GM19463 (cell line): Measurements from ENCODE around the gene AMELX.

Experiments used
- ATAC-seq: cut with Tn5 transposase; IDR thresholded peaks from one replicate; pipeline ENCODE4 v1.9.1; 2021; ENCODE audit warnings: mild to moderate bottlenecking, moderate library complexity; ENCODE audit not compliant: unreplicated experiment

The AMELX gene

DNA sequence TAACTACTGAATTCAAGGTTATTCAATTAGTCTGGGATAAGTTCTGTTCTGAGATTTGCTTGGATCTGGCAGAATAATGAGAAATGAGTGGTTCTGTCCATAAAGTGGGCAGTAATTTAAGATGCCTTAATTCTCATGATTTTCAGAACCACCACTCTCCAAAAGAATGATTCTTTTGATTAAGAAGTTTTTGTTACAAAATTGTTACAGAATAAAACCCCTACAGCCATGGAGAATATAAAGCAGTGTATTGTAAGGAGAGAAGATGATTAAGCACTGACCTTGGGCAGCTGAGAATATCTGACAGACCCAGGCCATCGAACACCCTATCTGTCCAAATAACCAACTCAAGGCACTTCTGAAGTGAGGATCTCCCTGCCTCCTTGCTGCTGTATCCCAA, 12.4 kb downstream of the AMELX start:
- ATAC-seq = no peak

- ATAC-seq = no peak
These were observed 16.0 kb downstream of the AMELX start for GRCh38 chrX:11309220-11309619.

DNA sequence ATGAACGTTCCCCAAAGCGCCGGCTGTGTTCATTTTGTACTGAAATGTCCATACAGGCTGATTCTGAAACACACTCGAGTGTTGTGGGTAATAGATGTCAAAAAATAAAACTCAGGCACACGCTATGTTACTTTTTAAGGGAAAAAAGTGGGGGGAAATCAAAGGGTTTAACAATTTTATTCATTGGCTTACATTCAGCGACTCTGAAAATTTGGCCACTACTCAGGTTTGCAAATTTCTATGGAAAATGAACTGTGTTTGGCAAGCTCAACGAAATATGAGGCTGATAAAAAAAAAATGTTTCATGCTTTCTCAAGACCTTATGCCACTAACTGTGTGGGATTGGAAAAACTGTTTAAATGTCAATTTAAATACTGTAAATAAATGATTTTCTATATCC, 18.5 kb downstream of the AMELX start:
- ATAC-seq = no peak

- ATAC-seq = no peak
These were observed 26.8 kb downstream of the AMELX start for GRCh38 chrX:11319806-11320520.

- no peak for ATAC-seq
These were observed 28.8 kb downstream of the AMELX start for GRCh38 chrX:11321986-11322385.

- ATAC-seq = no peak
These were observed 34.9 kb downstream of the AMELX start for GRCh38 chrX:11328134-11328533.

DNA sequence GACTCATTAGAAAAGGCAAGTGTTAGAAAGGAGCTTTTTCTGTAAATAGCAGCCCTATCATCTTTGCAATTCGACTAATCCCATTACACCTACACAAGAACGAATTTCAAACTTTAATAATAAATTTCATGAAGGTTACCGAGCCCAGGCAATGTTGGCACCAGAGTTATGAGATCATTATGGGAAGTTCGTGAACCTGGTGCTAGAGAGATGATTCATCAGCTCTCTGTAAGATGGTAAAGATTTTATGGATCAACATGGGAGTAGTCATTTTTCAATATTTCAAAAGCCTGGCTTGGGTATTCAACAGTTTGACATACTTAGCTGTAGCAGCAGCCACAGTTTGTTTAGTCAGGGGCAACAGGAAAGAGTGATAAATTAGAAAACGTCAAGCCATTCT, 35.8 kb downstream of the AMELX start:
- ATAC-seq = no peak

GRCh38 chrX:11331788-11332187, 38.6 kb downstream of the AMELX start:
- ATAC-seq = no peak

- ATAC-seq = no peak
These were observed 41.0 kb downstream of the AMELX start for GRCh38 chrX:11334165-11334564.

- no peak for ATAC-seq
These were observed 43.0 kb downstream of the AMELX start for GRCh38 chrX:11336201-11336600.

DNA sequence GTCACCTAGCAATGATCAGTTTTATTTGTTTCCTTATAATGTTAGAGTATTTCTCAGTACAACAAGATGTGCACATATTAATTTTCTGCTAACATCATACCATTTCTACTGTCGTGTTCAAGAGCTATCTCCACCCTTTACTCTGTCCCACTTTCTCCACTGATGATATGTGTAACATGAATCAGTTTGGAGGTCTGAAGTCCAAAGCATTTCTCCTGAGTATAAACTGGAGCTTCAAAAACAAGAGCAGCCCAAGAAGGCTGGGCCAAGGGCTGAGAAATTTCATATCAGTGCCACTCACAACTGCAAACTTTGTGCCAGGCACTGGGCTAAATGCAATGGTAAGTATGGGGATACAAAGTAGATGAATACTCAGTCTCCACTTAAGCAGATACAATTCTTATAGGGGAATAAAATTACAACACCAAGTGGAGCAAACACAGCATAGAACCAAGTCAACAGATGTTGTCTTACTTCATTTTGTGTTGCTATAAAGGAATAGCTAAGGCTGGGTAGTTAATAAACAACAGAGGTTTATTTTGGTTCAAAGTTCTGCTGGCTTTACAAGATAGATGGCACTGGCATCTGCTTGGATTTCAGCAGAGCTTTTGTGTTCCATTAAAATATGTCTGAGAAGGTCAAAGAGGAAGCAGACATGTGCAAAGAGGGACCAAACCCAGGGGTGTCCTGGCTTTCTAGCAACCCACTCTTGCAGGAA, 44.2 kb downstream of the AMELX start:
- ATAC-seq = no peak

DNA sequence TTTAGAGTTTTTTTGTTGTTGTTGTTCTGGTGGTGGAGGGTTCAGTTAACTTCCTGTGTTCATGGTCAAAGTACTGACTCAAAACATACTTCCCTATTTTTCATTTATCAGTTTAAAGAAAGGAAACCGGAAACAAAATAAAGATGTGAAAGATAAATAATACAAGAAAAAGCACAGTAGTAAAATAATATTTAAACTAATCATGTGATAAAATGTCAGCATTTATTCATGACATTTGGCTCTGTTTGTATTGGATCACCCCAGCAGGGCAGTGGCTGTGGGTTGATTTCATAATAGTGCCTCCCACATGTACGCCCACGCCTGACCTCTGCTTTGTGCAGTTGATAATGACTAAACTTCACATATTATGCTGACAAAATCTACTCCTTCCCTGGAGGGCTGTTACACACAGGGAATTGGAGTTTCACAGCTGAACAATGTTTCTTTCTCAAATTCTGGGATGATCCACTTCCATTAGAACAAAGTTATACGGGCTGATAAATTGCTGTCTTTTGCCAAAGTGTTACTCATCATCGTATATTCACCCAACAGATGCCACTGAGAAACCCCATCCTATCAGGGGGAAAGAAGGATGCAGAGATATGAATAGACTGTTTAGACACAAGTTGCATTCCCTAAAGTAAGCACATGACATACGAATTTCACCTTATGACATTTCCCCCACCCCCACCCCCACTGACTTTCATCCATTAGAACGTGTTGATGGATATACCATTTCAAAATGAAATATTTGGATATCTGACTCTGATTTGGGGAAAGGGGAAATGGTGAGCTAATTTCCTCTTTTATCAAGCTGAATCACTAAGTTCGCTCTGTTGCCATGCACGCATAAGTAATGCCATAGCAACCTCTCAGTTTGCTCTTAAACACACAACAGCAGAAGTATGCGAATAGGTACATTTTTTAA, 48.3 kb downstream of the AMELX start:
- peak; percentile 71 for ATAC-seq

DNA sequence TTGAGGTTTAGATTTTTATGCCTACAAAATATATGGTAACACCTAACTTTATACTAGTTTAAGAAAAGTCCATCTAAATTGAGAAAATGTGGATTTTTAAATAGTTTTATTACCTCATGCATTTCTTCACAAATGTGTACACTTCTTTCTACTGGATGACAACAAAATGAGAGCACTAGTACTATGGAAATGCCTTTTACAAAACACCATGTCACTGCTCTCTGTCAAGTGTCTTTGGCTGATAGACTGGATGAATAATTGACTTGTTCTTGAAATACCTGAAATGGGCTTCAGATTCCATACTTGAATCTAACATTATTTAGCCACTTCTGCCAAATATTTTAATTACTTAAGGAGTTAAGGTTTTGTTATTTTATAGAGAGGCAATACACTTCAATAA, 49.5 kb downstream of the AMELX start:
- ATAC-seq = no peak

DNA sequence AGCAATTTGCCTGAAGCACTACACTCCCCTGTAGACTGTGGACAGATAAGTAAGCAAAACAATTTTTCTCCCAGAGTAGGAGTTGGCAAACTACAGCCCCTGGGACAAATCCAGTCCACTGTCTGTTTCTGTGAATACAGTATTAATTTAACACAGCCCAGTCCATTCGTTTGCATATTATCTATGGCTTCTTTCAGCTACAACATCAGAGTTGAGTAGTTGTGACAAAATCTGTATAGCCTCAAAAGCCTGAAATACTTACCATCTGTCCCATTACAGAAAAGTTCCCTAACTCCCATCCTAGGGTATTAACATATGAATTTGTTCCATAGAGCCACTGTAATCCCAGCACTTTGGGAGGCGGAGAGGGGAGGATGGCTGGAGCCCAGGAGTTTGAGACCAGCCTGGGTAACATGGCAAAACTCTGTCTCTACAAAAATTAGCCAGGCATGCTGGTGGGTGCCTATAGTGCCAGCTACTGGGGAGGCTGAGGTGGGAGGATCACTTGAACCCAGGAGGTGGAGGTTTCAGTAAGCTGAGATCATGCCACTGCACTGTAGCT, 53.0 kb downstream of the AMELX start:
- ATAC-seq = no peak

- ATAC-seq = no peak
These were observed 54.1 kb downstream of the AMELX start for GRCh38 chrX:11347300-11347699.

DNA sequence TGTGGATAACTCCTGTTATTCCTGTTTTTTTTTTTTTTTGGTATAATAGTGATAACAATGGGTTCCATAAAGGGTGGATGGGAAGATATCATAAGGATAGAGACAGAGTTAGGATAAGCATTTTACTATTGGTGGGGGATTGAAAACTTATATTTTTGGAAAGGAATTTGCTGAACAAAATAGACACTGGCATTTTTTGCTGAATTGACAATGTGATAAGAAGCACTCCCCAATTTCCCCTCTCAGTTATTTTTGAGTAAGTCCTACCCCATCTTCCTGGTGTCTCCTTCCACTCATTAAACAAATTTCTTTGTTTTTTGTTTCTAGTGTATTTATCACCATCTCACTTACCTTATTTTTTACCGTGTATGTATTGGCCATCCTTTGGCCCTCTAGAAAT, 55.8 kb downstream of the AMELX start:
- ATAC-seq = no peak

GRCh38 chrX:11349661-11350337, 56.6 kb downstream of the AMELX start:
- no peak for ATAC-seq
